ENCODE measurements around the gene LEUTX.
"Not testable (repeated sequence)": the region's sequence is repeated elsewhere in the genome, so short reads cannot be mapped to it uniquely, and the experiment has no call there.

Gene LEUTX

DNA sequence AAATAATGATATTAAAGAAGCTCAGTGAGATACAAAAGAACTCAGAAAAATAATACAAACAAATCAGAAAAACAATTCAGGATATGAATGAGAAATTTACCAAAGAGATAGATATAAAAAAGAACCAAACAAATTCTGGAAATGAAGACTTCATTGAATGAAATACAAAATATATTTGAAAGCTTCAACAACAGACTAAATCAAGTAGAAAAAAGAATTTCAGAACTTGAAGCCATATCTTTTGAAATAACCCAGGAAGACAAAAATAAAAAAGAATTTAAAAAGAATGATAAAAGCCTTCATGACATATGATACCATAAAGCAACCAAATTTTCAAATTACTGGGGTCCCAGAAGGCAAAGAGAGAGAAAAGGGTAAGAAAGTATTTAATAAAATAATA is 9.6 kb downstream of the LEUTX start:
- DNase-seq = no peak

DNA sequence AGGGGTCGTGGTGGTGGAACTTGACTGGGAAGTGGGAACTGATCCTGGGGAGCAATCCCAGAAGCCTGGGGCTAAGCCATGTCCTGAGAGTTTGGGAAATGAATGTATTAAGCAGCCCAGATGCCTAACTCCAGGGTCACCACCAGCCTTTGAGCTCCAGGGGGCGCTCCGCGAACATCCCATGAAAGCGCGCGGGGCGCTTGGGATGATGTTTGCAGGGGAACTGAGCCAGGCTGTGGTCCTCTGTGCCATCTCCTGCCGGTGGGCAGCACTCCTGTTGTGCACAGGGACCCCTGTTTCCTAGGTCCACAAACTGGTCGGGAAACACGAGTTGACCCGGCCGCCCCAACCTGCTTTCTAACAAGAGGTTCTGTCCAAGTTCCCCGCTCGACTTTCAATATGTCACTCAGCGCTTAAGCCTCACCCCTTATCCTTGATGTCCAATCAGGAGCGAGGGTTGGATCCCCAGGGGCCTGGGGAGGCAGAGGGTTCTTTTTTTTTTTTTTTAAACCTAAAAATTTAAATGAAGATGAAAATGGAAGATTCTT is 14.4 kb downstream of the LEUTX start:
- DNase-seq = peak; percentile 89

DNA sequence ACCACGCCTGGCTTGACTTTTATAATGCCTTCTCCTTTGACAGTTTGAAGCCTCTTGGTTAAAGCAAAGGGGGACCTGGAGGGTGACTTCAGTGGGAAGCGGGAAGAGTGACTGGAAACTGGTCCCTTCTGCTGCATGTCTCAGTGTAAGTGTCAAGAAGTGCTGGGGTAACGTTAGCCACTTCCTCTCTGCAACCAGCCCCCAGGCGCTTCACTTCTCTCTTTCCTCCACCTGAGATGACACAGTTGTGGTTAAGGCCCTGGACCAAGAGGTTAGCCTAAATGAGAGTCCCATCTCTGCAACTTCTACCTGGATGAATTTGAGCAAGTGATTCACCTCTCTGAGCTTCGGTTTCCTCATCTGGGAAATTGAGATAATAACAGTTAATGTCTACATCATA is 16.3 kb downstream of the LEUTX start:
- DNase-seq = no peak

DNA sequence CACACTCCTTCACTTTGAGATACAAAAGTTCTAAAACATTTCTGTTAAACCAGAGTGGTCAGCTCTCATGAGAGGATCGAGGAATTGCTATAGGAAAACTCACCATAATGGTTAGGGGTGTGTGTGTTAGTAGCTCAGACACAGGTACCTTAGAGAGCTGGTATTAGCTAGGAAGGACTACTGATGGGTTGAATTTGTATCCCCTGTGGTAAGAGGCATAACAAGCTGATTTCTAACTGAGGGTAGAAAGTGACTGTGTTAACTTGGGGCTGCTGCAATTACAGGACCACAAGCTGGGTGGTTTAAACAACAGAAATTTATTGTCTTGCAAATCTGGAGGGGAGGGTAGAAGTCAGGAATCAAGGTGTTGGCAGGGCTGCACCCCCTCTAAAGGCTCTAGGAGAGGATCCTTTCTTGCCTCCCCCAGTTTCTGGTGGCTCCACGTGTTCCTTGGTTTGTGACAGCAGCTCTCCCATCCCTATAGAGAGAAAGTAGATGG is 17.4 kb downstream of the LEUTX start:
- DNase-seq = no peak

DNA sequence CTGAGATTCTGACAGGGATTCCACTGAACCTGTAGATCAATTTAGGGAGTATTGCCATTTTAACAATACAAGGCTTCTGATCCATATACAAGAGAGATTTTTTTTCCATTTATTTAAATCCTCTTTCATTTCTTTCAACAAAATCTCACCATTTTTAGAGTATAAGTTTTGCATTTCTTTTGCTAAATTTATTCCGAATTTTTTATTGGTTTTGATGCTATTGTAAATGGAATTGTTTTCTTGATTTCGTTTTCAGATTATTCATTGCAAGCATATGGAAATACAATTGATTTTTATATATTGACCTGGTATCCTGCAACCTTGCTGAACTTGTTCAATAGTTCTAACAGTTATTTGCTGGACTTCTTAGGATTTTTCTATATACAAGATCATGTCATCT is 18.4 kb downstream of the LEUTX start:
- DNase-seq = no peak

DNA sequence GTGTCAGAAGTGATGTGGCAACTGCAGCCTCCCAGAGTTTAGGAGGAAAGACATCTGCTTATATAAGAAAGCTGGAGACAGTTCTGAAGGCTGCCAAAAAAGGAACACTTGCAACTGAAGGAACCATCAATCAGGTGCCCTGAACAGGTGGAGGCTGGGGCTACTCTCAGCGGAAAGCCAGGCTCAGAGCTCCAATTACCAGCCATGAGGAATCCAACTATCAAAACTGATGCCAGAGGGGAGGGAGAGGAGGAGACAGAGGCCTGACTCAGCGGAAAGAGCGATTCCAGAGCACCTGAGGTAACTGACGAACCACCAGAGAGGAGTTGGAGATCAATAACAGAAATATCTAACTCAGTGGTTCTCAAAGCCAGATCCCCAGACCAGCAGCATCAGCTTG is 24.3 kb downstream of the LEUTX start:
- DNase-seq = no peak

DNA sequence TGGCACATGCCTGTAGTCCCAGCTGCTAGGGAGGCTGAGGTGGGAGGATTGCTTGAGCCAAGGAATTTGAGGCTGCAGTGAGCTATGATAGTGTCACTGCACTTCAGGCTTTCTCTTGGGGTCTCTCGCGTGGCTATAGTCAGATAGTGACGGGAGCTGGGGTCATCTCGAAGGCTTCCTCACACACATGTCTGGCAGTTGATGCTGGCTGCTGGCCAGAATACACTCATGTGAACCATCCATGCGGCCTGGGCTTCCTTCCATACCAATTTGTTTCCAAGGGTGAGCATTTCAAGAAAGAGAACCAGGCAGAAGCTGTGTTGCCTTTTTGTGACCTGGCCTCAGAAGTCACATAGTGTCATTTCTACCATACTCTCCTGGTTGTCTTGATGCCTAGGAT is 26.4 kb downstream of the LEUTX start:
- DNase-seq = no peak

DNA sequence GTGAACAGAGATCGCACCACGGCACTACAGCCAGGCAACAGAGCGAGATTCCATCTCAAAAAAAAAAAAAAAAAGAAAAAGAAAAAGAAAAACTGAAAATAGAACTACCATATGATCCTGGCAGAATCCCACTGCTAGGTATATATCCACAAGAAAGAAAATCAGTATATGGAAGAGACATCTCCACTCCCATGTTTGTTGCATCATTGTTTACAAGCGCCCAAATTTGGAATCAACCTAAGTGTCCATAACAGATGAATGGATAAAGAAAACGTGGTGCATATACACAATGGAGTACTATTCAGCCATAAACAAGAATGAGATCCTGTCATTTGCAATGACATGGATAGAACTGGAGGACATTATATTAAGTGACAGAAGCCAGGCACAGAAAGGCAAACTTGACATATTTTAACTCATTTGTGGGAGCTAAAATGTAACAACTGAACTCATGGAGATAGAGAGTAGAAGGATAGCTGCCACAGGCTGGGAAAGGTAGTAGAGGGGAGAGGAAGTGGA is 29.3 kb downstream of the LEUTX start:
- no peak for DNase-seq

DNA sequence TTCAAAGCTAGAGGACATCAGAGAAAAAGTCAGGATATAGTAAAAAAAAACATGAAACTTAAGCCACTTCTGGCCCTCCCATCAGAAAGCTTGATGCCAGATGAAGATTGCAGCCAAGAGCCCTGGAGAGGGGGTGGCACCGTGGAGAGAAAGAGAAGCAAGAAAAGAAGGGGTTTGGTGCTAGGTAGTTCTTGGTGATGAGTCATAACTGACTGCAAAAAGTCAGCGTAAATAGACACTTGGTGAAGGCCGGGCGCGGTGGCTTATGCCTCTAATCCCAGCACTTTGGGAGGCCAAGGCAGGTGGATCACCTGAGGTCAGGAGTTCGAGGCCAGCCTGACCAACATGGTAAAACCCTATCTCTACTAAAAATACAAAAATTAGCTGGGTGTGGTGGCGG is 30.0 kb downstream of the LEUTX start:
- DNase-seq = not testable (repeated sequence)

DNA sequence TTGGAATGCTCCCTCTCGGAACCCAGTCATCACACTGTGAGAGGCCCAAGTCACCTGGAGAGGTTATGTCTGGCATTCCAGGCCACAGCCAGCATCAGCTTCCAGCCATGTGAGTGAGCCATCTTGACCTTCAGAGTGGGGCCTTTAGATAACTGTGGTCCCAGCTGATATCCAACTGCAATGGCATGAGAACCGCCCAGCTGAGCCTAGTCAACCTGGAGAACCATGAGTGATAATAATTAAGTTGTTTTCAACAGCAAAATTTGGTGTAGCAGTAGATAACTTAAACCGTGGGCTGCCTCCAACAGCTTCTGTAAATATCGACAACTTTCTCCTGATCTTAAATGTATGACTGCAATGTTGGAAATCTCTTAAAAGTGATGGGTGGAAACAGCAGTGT is 30.7 kb downstream of the LEUTX start:
- DNase-seq = no peak

DNA sequence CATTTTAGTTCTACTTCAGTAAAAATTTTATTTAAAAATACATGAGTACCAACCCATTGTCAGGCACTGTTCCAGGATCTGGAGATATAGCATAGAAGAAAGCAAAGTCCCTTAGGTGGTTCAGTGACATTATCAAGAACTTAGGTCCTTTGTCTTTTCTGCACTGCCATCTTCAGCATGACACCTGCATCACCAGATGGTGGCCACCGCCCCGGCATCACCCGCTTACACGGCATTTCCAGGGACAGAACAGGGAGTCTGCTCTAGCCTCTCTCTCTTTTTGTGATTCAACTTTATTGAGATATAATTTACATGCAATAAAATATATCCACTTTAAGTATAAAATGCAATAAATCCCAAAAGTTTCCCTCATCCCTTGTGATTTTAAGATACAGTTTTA is 31.8 kb downstream of the LEUTX start:
- peak; percentile 15 for DNase-seq

DNA sequence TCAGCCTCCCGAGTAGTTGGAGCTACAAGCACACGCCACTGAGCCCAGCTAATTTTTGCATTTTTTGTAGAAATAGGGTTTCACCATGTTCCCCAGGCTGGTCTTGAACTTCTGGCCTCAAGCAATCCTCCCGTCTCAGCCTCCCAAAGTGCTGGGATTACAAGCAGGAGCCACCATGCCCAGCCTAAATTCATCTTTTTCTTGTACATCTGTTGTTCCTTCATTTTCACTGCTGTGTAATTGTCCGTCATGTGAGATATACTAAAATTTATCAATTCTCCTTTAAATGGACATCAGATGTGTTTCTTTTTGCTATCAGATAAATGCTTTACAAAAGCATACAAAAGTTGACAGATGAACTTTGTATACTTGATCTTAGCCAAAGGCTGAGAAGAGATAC is 32.4 kb downstream of the LEUTX start:
- no peak for DNase-seq

DNA sequence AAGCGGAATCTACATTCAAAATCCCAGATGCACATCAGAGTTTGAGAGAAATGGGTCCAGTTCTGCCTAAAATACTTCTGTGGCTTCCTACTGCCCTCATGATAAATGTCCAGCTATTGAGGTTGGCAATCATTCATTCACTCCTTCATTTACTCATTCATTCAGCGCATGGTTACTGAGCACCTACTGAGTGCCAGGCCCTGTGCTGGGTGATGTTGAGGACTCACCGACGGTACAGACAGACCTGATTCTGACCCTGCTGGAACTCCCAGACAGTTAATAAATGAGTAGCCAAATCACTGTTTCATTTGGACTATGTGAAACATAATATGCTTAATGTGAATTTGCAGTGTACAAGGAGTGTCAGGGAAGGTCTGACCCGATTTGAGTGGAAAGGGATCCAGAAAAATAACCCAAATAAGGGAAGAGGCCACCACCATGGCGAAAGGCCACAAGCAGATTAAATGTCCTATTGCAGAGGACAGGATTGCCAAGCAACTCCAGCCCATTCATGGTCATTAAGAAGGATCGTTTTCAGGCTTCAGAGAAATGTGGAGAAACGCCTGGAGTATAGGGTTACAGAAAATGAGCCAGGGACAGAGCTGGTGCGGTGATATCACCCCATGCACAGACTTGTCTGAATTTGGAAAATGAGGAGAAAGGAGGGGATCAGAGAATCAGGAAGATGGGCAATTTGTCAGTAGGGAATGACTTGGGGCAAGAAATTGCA is 34.8 kb downstream of the LEUTX start:
- no peak for DNase-seq

DNA sequence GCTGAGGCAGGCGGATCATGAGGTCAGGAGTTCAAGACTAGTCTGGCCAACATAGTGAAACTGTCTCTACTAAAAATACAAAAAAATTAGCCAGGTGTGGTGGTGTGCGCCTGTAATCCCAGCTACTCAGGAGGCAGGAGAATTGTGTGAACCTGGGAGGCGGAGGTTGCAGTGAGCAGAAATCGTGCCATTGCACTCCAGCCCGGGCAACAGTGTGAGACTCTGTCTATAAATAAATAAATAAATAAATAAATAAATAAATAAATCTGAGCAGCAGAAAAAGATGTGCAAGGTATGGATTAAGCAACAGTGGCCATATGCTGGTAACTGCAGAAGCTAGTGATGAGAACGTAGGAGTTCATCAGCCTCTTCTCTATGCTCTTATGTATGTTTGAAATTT is 35.5 kb downstream of the LEUTX start:
- not testable (repeated sequence) for DNase-seq

DNA sequence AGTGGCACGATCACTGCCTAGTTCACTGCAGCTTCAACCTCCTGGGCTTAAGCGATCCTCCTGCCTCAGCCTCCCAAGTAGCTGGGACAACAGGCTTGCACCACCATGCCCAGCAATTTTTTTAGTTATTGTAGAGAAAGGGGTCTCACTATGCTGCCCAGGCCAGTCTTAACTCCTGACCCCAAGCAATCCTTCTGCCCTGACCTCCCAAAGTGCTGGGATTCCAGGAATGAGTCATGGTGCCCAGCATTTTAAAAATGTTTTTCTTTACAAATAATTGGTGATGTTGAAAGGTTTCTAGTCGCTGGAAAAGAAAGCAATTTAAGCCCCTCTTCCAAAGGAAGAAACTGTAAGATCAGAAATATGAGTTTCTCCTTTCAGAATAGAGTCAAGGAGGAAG is 35.9 kb downstream of the LEUTX start:
- DNase-seq = no peak

DNA sequence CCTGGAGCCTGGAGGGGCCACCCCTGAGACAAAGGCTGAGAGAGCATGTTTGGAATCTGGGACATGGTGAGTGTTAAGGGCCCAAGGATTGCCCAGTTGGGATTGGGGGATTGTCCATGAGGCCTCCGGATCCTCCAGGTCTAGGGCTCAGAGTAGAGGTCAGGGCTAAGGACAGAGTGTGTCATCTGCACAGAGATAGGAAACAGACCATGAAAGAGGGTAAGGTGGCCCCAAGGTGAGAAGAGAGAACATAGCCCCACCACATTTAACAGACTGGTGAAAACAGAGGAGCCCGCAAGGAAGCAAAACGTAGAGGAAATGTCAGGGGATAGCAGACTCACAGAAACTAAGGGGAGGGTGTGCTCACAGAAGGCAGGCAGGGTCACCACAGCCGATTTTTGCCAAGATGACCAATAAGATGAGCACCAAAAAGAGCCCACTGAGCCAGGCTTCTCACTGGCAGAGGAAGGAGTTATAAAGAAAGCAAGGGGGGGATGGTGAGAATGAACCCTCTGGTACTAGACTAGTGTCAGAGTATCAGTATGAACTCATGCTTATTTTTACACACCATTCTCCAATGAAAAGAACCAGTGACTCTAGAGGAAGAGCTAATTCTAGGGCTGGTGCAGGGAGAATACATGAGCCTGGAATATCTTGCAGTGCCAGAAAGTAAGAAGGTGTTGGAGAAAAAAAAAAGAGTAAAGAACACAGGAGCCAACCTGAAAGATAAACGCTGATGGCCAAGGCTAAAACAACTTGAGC is 37.8 kb downstream of the LEUTX start:
- DNase-seq = no peak

DNA sequence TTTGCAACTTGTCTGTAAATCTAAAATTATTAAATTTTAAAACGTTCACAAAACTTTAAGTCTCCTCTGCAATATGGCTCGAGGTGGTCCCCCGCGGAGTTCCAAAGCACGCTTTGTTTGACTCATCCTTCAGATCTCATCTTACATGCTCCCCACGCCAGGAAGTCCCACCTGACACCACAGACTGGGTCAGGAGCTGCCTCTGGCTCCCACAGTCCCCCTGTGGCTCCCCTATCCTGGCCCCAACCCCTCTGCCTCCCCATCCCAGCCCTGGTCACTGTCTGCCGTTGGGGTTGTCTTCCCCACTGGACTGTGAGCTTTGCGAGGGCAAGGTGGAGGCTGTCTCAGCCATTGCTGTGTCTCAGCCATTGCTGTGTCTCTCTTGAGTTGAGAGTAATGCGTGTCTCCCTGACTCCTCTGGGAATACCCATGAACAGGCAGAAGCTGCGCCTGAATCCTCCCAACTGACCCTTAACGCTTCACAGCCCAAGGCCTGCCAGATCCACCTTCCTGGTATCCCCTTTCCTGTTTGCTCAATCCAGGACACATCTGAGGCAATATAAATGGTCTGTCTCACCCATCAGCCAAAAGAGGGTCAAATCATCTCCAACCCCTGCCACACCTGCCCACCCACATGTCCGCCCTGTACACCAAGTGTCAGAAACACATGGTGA is 39.4 kb downstream of the LEUTX start:
- DNase-seq = no peak

DNA sequence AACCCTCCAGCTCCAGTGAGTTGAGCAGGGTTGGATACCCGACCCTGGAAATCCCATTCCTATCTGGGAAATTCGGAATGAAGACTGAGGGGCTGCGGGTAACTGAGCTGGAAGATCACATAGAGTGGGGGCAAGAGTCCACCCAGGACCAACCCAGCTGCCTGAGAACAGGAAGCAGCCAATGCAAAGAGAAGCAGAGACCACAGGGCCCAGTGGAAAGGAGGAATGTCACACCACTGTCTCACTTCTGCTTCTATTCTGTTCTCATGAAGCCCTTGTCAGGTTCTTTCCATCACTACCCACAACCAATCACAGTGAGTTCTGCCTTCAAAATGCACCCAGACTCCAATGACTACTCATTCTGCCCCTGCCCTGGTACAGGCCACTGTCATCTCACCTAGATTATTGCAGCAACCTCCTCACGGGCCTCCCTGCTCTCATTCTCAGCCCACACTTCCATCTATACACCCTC is 40.0 kb downstream of the LEUTX start:
- no peak for DNase-seq

DNA sequence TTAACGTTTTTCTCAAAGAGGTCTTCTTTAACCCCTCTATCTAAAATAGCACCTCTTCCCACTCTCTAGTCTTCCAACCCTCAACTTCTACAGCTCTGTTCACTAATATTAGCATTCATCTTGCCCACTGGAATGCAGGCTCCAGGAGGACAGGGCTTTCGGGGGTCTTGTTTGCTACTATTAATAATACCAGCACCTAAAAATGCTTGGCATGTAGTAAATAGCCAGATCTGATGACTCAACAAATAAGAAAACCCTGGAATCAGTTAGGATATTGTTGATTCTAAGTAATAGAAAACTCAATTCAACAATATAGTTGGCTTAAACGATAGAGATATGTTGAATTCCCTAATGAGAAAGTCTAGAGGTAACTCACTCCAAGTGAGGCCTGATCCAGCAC is 41.1 kb downstream of the LEUTX start:
- DNase-seq = no peak

DNA sequence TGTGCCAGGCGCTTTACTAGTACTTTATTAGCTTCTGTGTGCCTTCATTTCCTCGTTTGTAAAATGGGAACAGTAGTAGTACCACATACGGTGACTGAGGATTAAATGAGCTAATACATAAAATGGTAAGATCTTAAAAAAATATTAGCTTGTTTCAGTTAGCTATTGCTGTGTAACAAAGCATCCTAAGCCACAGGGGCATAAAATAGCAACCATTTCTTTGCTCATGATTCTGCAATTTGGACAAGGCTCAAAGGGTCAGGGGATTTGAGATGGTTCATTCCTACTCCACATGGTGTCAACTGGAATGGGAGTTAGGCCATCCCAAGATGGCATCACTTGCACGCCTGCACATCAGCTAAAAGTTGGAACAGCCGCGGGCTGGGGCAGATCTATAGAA is 42.0 kb downstream of the LEUTX start:
- no peak for DNase-seq

DNA sequence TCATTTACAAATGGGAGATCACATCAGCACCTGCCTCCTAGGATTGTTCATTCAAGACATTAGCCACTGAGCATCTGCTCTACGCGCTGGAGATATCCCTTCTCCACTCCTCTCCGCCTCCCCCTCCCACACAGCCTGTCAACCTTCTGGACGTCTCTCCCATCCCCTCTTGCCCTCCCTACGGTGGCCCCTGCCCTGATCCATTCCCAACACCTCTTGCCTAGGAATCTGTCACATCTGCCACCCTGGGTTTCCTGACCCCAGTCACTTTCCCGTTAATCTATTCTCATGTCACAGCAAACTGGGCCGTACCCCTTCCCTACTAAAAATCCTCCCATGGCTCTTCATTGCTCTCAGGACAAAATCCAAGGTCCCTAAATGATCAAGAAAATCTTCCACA is 45.0 kb downstream of the LEUTX start:
- DNase-seq = peak; percentile 77

DNA sequence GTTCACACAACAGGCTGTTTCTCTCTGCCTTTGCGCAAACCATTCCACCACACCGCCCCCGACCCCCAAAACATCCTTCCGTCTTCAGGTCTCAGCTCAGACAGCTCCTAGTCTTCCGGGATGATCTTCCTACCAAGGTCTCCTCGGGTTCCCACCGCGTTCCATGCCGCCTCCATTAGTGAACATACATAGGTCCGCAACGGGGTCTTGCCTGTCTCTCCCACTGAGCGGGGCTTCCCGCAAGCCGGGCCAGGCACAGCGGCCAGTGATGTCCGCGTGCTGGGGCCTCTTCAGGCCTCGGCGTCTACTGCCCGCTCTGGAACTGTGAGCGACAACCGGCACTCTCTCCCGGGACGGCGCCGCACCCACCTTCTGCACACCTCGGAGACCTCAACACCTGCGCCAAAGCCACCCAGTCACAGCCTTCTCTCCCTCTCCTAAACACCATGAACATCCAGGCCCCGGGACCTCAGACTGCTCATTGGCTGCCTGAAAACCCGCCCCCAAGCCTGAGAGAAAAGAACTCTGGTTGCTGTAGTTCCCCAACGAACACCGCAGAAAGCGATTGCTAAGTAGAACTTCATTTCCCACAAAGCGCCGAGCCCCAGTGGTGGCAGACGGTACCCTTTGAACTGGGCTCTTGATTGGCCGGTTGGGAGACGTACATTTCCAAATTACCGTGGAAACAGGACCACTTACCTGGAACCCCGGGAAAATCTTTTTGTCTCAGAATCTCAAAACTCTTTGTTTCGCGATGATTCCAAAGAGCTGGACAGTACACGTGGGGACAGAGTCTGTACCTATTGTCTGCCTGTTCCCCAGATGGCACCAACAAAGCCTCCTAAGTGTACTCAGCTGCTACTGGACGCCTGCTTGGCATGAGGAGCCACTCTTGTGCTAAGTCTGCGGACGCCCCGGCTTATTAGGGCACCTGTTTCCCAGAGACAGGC is 45.8 kb downstream of the LEUTX start:
- DNase-seq = peak; percentile 98
